SIG-M5 treated with dmso at 0.1 percent for 504 hours (cell line): ENCODE results near the gene APLP2.
"Not testable (repeated sequence)": the region's sequence is repeated elsewhere in the genome, so short reads cannot be mapped to it uniquely, and the experiment has no call there.

Experiments used
- DNase-seq: peaks from one replicate; lab custom pipeline; 2025; ENCODE audit not compliant: unreplicated experiment; lab: John Stamatoyannopoulos, UW

Gene APLP2

DNA sequence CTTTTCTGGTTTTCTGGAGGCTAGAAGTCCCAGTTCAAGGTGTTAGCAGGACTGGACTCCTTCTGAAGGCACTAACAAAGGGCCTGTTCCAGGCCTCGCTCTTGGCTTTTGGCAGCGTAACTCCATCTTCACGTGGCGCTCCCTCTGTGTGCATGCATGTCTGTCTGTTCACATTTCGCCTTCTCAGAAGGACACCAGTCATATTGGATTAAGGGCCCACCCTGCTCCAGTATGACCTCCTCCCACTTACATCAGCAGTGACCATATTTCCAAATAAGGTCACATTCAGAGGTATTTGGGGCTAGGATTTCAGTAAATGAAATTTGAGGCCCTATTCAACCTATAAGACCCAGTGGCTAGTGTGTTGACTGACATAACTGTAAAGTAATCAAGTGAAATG, 20.0 kb downstream of the APLP2 start:
- no peak for DNase-seq

DNA sequence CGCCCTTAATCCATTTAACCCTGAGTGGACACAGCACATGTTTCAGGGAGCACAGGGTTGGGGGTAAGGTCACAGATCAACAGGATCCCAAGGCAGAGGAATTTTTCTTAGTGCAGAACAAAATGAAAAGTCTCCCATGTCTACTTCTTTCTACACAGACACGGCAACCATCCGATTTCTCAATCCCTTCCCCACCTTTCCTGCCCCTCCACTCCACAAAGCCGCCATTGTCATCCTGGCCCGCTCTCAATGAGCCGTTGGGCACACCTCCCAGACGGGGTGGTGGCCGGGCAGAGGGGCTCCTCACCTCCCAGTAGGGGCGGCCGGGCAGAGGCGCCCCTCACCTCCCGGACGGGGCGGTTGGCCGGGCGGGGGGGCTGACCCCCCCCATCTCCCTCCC, 20.8 kb downstream of the APLP2 start:
- DNase-seq: not testable (repeated sequence)

GRCh38 chr11:130091169-130091568, 21.5 kb downstream of the APLP2 start:
- not testable (repeated sequence) for DNase-seq

GRCh38 chr11:130092661-130093060, 23.0 kb downstream of the APLP2 start:
- no peak for DNase-seq

DNA sequence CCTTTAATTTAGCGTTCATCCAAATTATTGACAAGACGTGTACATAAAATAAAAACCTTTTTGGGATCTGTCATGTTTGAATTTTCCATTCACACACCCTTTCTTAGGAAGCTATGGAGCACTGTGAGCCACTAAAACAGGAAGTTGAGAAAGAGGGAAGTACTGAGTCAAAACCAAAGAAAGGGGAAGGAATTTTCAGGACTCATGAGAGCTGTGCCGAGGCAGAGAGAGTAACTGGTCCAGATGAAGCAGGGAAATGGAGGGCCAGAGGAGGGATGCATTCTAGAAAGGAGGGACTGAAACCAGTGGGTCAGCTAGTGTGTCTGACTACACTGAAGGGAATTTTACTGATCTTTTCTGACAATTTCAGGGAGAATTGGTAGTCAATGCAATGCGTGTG, 24.9 kb downstream of the APLP2 start:
- DNase-seq: peak; percentile 75

GRCh38 chr11:130095326-130095725, 25.6 kb downstream of the APLP2 start:
- no peak for DNase-seq

DNA sequence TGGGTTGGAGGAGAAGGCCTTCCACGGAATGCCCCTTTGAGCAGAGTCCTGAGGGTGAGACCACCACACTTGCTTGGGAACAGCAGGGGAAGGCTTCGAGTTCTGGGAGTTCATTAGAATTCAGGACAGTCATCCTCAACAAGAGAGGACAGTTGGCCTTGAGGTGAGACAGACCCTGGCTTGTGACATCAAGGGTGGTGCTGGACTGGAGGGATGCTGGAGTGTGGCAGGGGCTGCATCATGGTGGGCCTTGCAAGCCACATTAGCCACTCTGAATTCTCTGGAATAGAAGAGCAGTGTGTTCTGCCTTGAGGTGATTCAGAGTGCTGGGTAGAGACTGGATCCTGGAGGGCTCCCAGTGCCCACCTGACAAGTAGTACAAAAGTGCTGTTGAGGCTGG, 26.3 kb downstream of the APLP2 start:
- DNase-seq: no peak

- no peak for DNase-seq
These were observed 27.1 kb downstream of the APLP2 start for GRCh38 chr11:130096823-130097222.

DNA sequence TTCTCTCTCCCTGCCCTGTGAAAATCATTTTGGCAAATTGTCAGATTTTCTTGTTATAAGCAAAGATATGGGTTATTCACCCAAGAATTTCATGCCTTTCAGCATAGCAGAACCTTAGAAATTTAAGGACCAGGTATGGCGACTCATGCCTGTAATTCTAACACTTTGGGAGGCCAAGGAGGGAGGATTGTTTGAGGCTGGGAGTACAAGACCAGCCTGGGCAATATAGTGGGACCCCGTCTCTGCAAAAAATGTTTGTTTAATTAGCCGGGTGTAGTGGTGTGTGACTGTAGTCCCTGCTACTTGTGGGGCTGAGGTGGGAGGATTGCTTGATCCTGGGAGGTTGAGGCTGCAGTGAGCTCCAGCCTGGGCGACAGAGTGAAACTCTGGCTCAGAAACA, 27.6 kb downstream of the APLP2 start:
- DNase-seq: no peak

DNA sequence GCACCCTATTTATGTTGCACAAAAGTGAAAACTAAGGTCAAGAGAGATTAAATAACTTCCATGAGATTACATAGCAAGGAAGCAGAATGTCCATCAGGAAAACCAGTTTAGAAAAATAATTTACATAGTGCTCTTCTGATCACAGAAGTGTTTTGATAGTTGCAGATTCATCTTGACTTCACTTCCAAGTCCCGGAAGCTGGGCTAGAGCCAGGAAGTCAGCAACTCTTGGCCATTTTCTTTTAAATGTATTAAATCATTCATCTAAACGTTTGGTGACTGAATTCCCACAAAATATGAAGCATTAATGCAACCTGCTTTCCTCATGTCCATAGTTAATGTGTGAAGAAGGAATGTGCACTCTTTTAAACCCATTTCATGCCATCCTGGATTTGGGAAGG, 29.7 kb downstream of the APLP2 start:
- no peak for DNase-seq

GRCh38 chr11:130100381-130101095, 30.8 kb downstream of the APLP2 start:
- DNase-seq: no peak

- no peak for DNase-seq
These were observed 32.0 kb downstream of the APLP2 start for GRCh38 chr11:130101661-130102060.

- DNase-seq: no peak
These were observed 32.9 kb downstream of the APLP2 start for GRCh38 chr11:130102301-130103249.

DNA sequence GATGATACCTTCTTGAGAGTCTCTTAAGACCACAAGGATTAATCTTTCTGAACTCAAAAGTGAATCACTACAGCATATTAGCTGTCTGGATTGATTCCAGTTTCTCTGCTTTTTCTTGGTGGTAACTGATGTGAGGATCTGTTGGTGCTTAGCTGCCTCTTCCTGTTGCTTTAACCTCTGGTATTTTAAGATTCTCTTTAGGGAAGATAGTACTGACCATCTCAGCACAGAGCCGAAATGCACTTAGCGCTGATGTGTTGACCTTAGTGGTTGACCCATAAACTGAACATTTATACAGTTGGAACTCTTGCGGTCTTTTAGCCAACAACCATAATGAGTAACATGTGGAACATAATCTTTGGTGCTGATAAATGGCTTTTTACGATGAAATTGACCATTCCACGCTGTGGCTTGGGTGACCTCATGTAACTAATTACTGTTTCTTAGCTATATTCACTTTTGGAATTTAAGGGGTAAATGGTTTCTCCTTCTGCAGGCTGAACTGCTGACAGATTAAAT, 33.7 kb downstream of the APLP2 start:
- DNase-seq: no peak

- DNase-seq: no peak
These were observed 36.7 kb downstream of the APLP2 start for GRCh38 chr11:130106381-130106780.

- DNase-seq: not testable (repeated sequence)
These were observed 39.0 kb downstream of the APLP2 start for GRCh38 chr11:130108671-130109070.

DNA sequence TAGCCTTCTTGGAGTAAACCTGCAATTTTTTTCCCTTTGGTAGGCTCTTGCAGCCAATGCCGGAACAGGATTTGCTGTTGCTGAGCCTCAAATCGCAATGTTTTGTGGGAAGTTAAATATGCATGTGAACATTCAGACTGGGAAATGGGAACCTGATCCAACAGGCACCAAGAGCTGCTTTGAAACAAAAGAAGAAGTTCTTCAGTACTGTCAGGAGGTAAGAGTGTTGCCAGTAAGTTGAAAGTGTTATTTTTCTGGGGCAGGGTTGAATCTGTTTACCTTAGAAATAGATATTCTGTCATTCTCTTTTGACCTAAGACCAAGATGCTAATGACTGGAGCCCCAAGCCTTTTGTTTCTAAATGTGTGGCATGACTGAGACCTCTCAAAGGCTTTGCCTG, 39.7 kb downstream of the APLP2 start:
- DNase-seq: no peak

- no peak for DNase-seq
These were observed 40.8 kb downstream of the APLP2 start for GRCh38 chr11:130110339-130111108.

GRCh38 chr11:130112071-130112830, 42.6 kb downstream of the APLP2 start:
- no peak for DNase-seq

DNA sequence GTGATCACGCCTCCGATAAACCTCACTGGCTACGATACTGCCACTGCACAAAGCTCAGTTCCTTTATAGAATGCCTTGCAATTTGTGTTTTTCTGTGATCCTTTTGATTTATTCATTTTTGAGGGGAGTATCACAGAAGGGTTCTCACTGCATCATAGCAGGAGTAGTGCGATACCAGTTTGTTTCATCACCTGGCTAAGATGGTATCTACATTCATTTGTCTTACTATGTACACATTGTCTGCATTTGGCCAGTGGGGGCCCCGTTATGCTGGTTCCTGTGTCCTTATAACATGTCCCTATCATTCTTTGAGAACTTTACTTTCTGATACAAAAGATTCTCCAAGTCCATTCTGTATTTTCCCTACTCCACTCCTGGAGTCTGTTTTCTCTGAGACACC, 44.6 kb downstream of the APLP2 start:
- DNase-seq: no peak
